ENCODE measurements around the gene CALD1.

The CALD1 gene

GRCh38 chr7:134852625-134853024, 73.2 kb downstream of the CALD1 start:
- no peak overlapping the region for H3K4me3 ChIP-seq (ENCODE audit: low read depth, low read length)
- TF ChIP-seq CTCF (IDR thresholded peaks at IDR 0.05; ENCODE audit: borderline replicate concordance, insufficient read depth, low read depth, low read length), result no peak

GRCh38 chr7:134854816-134855215, 75.4 kb downstream of the CALD1 start:
- H3K4me3 ChIP-seq (ENCODE audit: low read depth, low read length), result no peak overlapping the region
- TF ChIP-seq CTCF (IDR thresholded peaks at IDR 0.05; ENCODE audit: borderline replicate concordance, insufficient read depth, low read depth, low read length), result no peak

- H3K4me3 ChIP-seq (ENCODE audit: low read depth, low read length), result no peak overlapping the region
Observed at GRCh38 chr7:134855442-134855841, 76.0 kb downstream of the CALD1 start.

GRCh38 chr7:134856091-134856490, 76.7 kb downstream of the CALD1 start:
- no peak for TF ChIP-seq CTCF (IDR thresholded peaks at IDR 0.05; ENCODE audit: borderline replicate concordance, insufficient read depth, low read depth, low read length)
- no peak overlapping the region for H3K4me3 ChIP-seq (ENCODE audit: low read depth, low read length)

More at GRCh38 chr7:134855442-134855841, 76.0 kb downstream of the CALD1 start:
- no peak for TF ChIP-seq CTCF (IDR thresholded peaks at IDR 0.05; ENCODE audit: borderline replicate concordance, insufficient read depth, low read depth, low read length)

GRCh38 chr7:134856691-134857090, 77.3 kb downstream of the CALD1 start:
- no peak overlapping the region for H3K4me3 ChIP-seq (ENCODE audit: low read depth, low read length)
- TF ChIP-seq CTCF (IDR thresholded peaks at IDR 0.05; ENCODE audit: borderline replicate concordance, insufficient read depth, low read depth, low read length), result no peak

- H3K4me3 ChIP-seq (ENCODE audit: low read depth, low read length), result no peak overlapping the region
- no peak for TF ChIP-seq CTCF (IDR thresholded peaks at IDR 0.05; ENCODE audit: borderline replicate concordance, insufficient read depth, low read depth, low read length)
Observed at GRCh38 chr7:134857958-134858357, 78.5 kb downstream of the CALD1 start.

GRCh38 chr7:134859783-134860182, 80.3 kb downstream of the CALD1 start:
- no peak overlapping the region for H3K4me3 ChIP-seq (ENCODE audit: low read depth, low read length)
- no peak for TF ChIP-seq CTCF (IDR thresholded peaks at IDR 0.05; ENCODE audit: borderline replicate concordance, insufficient read depth, low read depth, low read length)
